GM21576 (cell line): Measurements from ENCODE around the gene DCLRE1B.

Experiments used
- ATAC-seq: cut with Tn5 transposase; IDR thresholded peaks from one replicate; pipeline ENCODE4 v1.9.1; 2021; ENCODE audit warnings: mild to moderate bottlenecking, moderate library complexity; ENCODE audit not compliant: unreplicated experiment

The DCLRE1B gene

GRCh38 chr1:113886417-113887401, 18.4 kb upstream of the DCLRE1B start:
- ATAC-seq = no peak

- no peak for ATAC-seq
Observed at GRCh38 chr1:113887402-113888175, 17.5 kb upstream of the DCLRE1B start, which contains the start of gene BCL2L15. Gene BCL2L15 (minus strand): TSS chr1:113887581. CDS start chr1:113887375, 206 bp downstream.

- ATAC-seq = no peak
Observed at GRCh38 chr1:113890816-113891215, 14.3 kb upstream of the DCLRE1B start.

- no peak for ATAC-seq
Observed at GRCh38 chr1:113891631-113892220, 13.4 kb upstream of the DCLRE1B start.

GRCh38 chr1:113893267-113893666, 11.9 kb upstream of the DCLRE1B start:
- no peak for ATAC-seq

GRCh38 chr1:113895098-113895497, 10.0 kb upstream of the DCLRE1B start:
- no peak for ATAC-seq

GRCh38 chr1:113895961-113896360, 9.2 kb upstream of the DCLRE1B start:
- no peak for ATAC-seq

- no peak for ATAC-seq
Observed at GRCh38 chr1:113898241-113898814, 6.8 kb upstream of the DCLRE1B start.

- ATAC-seq = no peak
Observed at GRCh38 chr1:113899111-113899510, 6.0 kb upstream of the DCLRE1B start.

GRCh38 chr1:113901191-113901590, 3.9 kb upstream of the DCLRE1B start:
- ATAC-seq = no peak

- ATAC-seq = no peak
Observed at GRCh38 chr1:113903501-113904292, 1.4 kb upstream of the DCLRE1B start.

- peak; percentile 24 for ATAC-seq
Observed at GRCh38 chr1:113904293-113904673, 843 bp upstream of the DCLRE1B start.

- peak; percentile 5 for ATAC-seq
Observed at GRCh38 chr1:113905435-113905861, 322 bp downstream of the DCLRE1B start.

GRCh38 chr1:113912594-113913311, 7.6 kb downstream of the DCLRE1B start:
- no peak for ATAC-seq

GRCh38 chr1:113913312-113913668, 8.2 kb downstream of the DCLRE1B start:
- ATAC-seq = no peak

GRCh38 chr1:113913887-113914664, 8.9 kb downstream of the DCLRE1B start:
- no peak for ATAC-seq

- no peak for ATAC-seq
Observed at GRCh38 chr1:113916974-113917373, 11.8 kb downstream of the DCLRE1B start.

- no peak for ATAC-seq
Observed at GRCh38 chr1:113917400-113918082, 12.4 kb downstream of the DCLRE1B start.
